Measurements from ENCODE around the gene DYTN.

The DYTN gene

GRCh38 chr2:206614811-206615210 lies 103.4 kb downstream of the DYTN start:
- DNase-seq (ENCODE audit: low read depth), result no peak

DNA sequence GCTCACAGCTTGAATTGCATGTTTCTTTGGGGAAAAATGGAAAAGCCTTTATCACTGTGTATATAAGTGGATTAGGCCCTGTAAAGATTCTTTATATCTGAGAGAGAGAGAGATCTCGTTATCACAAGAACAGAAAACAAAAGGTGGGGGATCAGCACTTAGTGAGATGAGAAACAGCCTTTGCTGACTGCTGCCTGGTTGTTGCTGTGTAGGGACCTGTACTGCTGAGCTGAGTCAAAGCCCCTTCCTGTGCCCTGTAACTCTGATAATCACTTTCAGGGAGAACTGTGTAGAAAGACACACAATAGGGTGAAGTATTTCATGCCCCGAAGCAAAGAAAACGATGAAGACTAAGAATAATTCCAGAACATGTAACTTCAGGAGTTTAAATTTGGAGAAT lies 106.5 kb downstream of the DYTN start:
- no peak for DNase-seq (ENCODE audit: low read depth)

GRCh38 chr2:206611191-206611590 lies 107.0 kb downstream of the DYTN start:
- no peak for DNase-seq (ENCODE audit: low read depth)

DNA sequence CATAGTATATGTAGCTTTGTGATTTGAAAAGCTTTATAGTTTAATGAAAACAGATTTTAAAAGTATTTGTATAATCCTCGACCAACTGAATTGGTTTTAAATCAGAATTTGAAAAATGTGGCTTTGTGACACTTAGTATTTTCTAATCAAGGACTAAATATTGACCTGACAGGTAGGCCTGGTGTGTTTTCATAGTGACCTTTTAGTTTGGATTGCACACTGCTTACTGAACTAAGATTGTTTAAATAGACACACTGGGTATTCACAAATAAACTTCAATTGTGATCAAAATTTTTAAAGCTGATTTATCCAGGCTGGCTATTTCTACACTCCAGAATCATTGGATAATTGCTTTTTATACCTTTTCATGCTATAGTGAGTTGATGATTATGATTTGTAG lies 107.7 kb downstream of the DYTN start:
- DNase-seq (ENCODE audit: low read depth), result no peak

- no peak for DNase-seq (ENCODE audit: low read depth)
Observed at GRCh38 chr2:206603243-206603642, 115.0 kb downstream of the DYTN start.

Measured in fibroblast of gingiva (primary cell).